HG03378 (cell line): ENCODE measurements around the gene STX1A.
"Not testable (repeated sequence)": the region's sequence is repeated elsewhere in the genome, so short reads cannot be mapped to it uniquely, and the experiment has no call there.

Experiments used
- ATAC-seq: cut with Tn5 transposase; IDR thresholded peaks from one replicate; pipeline ENCODE4 v1.9.1; 2021; ENCODE audit warnings: mild to moderate bottlenecking, moderate library complexity; ENCODE audit not compliant: unreplicated experiment

Gene STX1A

DNA sequence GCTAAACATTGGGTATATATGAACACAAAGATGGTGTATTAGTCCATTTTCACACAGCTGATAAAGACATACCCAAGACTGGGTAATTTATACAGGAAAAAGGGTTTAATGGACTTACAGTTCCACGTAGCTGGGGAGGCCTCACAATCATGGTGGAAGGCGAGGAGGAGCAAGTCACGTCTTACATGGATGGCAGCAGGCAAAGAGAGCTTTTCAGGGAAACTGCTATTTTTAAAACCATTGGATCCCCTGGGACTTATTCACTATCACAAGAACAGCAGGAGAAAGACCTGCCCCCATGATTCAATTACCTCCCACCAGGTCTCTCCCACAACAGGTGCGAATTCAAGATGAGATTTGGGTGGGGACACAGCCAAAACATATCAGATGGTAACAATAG lies 64.2 kb downstream of the STX1A start:
- ATAC-seq = not testable (repeated sequence)

DNA sequence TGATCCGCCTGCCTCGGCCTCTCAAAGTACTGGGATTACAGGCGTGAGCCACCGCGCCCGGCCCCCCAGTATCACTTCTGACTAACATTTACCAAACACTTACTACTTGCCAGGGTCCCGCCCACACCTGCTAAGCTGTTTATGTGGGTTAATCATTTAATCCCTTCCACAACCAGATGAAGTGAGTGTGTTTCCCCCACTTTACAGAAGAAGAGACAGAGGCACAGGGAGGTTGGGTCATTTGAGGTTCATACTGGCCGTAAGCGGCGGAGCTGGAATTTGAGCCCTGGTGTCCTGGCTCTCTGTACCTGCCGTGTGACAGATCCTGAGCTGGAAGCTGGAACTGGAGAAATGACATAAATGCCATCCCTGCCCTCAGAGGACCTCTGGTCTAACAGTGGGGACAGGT lies 66.9 kb downstream of the STX1A start:
- ATAC-seq = no peak

DNA sequence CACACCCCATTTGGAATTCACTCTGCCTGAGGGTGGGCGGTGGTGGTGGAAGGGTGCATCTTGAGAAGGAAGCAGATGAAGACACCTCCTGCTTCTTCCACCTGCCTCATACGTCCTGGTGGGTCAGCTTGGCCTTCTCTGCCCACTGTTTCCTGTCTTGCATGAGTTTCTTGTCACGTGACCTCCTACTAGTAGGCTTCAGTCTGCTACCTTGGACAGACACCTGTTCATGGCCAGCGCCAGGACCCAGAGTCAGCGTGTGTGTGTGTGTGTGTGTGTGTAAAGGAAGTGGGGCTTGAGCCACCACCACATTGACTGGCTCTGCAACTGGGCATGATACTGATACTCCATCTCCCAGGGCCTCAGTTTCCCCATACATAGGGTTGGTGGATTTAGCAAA lies 68.9 kb downstream of the STX1A start:
- ATAC-seq = no peak

DNA sequence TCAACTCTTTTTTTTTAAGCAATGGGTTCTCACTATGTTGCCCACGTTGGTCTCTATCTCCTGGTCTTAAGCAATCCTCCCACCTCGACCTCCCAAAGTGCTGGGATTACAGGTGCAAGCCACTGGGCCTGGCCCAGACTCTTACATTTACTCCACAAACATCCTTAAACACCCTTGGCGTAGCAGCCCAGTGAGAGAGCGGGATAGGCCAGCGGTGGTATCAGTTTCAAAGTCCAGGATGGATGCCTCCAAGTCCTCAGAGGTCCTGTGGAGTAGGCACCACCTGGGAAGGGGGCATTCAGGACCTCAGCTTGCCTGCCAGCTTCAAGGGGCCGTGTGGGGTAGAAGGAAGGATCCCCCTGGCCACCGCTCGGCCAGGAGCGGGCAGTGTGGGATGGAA lies 69.9 kb downstream of the STX1A start:
- no peak for ATAC-seq
